IMR-90 (cell line): Measurements from ENCODE around the gene CCDC13. TPM values are rescaled to one million over a fixed set of nuclear protein-coding genes. Genes with fewer than 3 reads are reported as not detected.

Experiments used
- ATAC-seq: fragments of 200-7000 bp; cut with Tn5 transposase; 2 replicates; pipeline ENCODE4 v1.9.1; 2020; ENCODE audit warnings: low read depth, mild to moderate bottlenecking, moderate library complexity
- BruUV-seq: library from RNA; stranded (reverse); fragments of 400-500 nt; replicated peaks from 2 replicates; lab custom pipeline; 2021; lab: Mats Ljungman, UMichigan
- CTCF ChIA-PET: fragments of 300-600 bp; formaldehyde crosslinking; extraction: SDS; loops from one replicate; lab custom pipeline; 2021; ENCODE audit warnings: antibody characterized with exemption; lab: Yijun Ruan, JAX
- POLR2A ChIA-PET: fragments of 300-600 bp; sonication (Branson Sonifier 250); formaldehyde crosslinking; loops from one replicate; lab custom pipeline; 2022; ENCODE audit warnings: antibody characterized with exemption; ENCODE audit not compliant: unreplicated experiment; lab: Charles Lee
- DNase-seq: peaks from one replicate; pipeline ENCODE4 v3.0.0; 2013
- H2AFZ ChIP-seq: replicated peaks from 2 replicates; pipeline ENCODE3; 2013; ENCODE audit warnings: low read length, mild to moderate bottlenecking; ENCODE audit not compliant: poor library complexity
- H2AK5ac ChIP-seq: 2 replicates; pipeline ENCODE4 v1.6.1; 2013; ENCODE audit warnings: low read depth, low read length, inconsistent platforms
- H2AK9ac ChIP-seq: replicated peaks from 2 replicates; pipeline ENCODE3; 2013; ENCODE audit warnings: mild to moderate bottlenecking, low read depth, low read length, moderate library complexity; ENCODE audit not compliant: poor library complexity
- H2BK120ac ChIP-seq: 2 replicates; pipeline ENCODE4 v1.6.1; 2013; ENCODE audit warnings: low read depth, low read length, inconsistent platforms
- H2BK15ac ChIP-seq: 3 replicates; pipeline ENCODE4 v1.6.1; 2013; ENCODE audit warnings: low read depth, low read length, inconsistent platforms
- H2BK20ac ChIP-seq: 2 replicates; pipeline ENCODE4 v1.6.1; 2013; ENCODE audit warnings: low read depth, mild to moderate bottlenecking, inconsistent platforms, low read length, moderate library complexity
- H2BK5ac ChIP-seq: 2 replicates; pipeline ENCODE4 v1.6.1; 2013; ENCODE audit warnings: mild to moderate bottlenecking, low read depth, low read length, inconsistent platforms; ENCODE audit not compliant: poor library complexity, severe bottlenecking
- H3K14ac ChIP-seq: replicated peaks from 2 replicates; pipeline ENCODE4 v1.6.1; 2013; ENCODE audit warnings: low read depth, low read length, inconsistent platforms
- H3K18ac ChIP-seq: 2 replicates; pipeline ENCODE4 v1.6.1; 2013; ENCODE audit warnings: low read depth, low read length, control low read depth
- H3K23ac ChIP-seq: 2 replicates; pipeline ENCODE4 v1.6.1; 2013; ENCODE audit warnings: low read depth, low read length, inconsistent platforms
- H3K27ac ChIP-seq: 2 replicates; pipeline ENCODE4 v1.5.1; 2013; ENCODE audit warnings: mild to moderate bottlenecking, control low read depth, low read length; ENCODE audit not compliant: insufficient read depth
- H3K27me3 ChIP-seq: 2 replicates; pipeline ENCODE4 v1.6.1; 2013; ENCODE audit warnings: low read length; ENCODE audit not compliant: control insufficient read depth, insufficient read depth
- H3K36me3 ChIP-seq: 2 replicates; pipeline ENCODE4 v1.6.1; 2013; ENCODE audit warnings: low read length, mixed read lengths; ENCODE audit not compliant: control insufficient read depth, insufficient read depth
- H3K4ac ChIP-seq: 2 replicates; pipeline ENCODE4 v1.6.1; 2013; ENCODE audit warnings: low read depth, low read length, inconsistent platforms
- H3K4me1 ChIP-seq: 2 replicates; pipeline ENCODE4 v1.6.1; 2013; ENCODE audit warnings: low read length, mixed read lengths; ENCODE audit not compliant: control insufficient read depth, insufficient read depth
- H3K4me2 ChIP-seq: 2 replicates; pipeline ENCODE4 v1.6.1; 2013; ENCODE audit warnings: low read depth, mild to moderate bottlenecking, control low read depth, low read length, moderate library complexity
- H3K4me3 ChIP-seq: 2 replicates; pipeline ENCODE4 v1.5.1; 2013; ENCODE audit warnings: low read depth, mild to moderate bottlenecking, control low read depth, low read length, moderate library complexity; ENCODE audit not compliant: insufficient read depth
- H3K56ac ChIP-seq: 2 replicates; pipeline ENCODE4 v1.6.1; 2013; ENCODE audit warnings: low read length, inconsistent platforms; ENCODE audit not compliant: insufficient read depth; ENCODE audit errors: extremely low read depth
- H3K79me1 ChIP-seq, 2 experiments: 2 replicates each; pipeline ENCODE4 v1.6.1; 2013; ENCODE audit warnings: low read length in 2 of 2, inconsistent platforms in 1 of 2, low read depth in 1 of 2
- H3K9ac ChIP-seq: 2 replicates; pipeline ENCODE4 v1.6.1; 2013; ENCODE audit warnings: low read depth, low read length, control low read depth
- H3K9me1 ChIP-seq: 2 replicates; pipeline ENCODE4 v1.6.1; 2013; ENCODE audit warnings: low read length, inconsistent platforms; ENCODE audit not compliant: insufficient read depth
- H3K9me3 ChIP-seq: 2 replicates; pipeline ENCODE4 v1.6.1; 2013; ENCODE audit warnings: low read length; ENCODE audit not compliant: control insufficient read depth, insufficient read depth
- H4K20me1 ChIP-seq: 2 replicates; pipeline ENCODE4 v1.6.1; 2013; ENCODE audit warnings: low read length, inconsistent platforms; ENCODE audit not compliant: insufficient read depth
- H4K5ac ChIP-seq: 2 replicates; pipeline ENCODE4 v1.6.1; 2013; ENCODE audit warnings: mild to moderate bottlenecking, low read depth, low read length, control low read depth
- H4K8ac ChIP-seq, 2 experiments: 2 replicates each; pipeline ENCODE4 v1.6.1; 2013; ENCODE audit warnings: low read depth in 2 of 2, low read length in 2 of 2, control low read depth in 1 of 2, inconsistent platforms in 1 of 2
- H4K91ac ChIP-seq: 2 replicates; pipeline ENCODE4 v1.6.1; 2013; ENCODE audit warnings: low read depth, low read length, inconsistent platforms; ENCODE audit not compliant: insufficient read depth
- CHD1 ChIP-seq: IDR thresholded peaks from 2 replicates; pipeline ENCODE4 v1.6.1; 2012; ENCODE audit warnings: low read depth, low read length, improper control_type of control experiment
- FOS ChIP-seq: fragments of 150-350 bp; IDR thresholded peaks from 2 replicates; pipeline ENCODE4 v1.6.1; 2016; ENCODE audit warnings: low read depth, low read length
- MAFK ChIP-seq: IDR thresholded peaks from 2 replicates; pipeline ENCODE4 v1.6.1; 2012; ENCODE audit warnings: low read depth, low read length, improper control_type of control experiment
- MAZ ChIP-seq: IDR thresholded peaks from 2 replicates; pipeline ENCODE4 v1.6.1; 2012; ENCODE audit warnings: low read depth, mild to moderate bottlenecking, low read length, improper control_type of control experiment, moderate library complexity, borderline replicate concordance
- RCOR1 ChIP-seq: IDR thresholded peaks from 2 replicates; pipeline ENCODE4 v1.6.1; 2012; ENCODE audit warnings: mild to moderate bottlenecking, low read length, improper control_type of control experiment; ENCODE audit not compliant: insufficient replicate concordance
- SMC3 ChIP-seq: fragments of 150-350 bp; IDR thresholded peaks from 2 replicates; pipeline ENCODE4 v1.6.1; 2016; ENCODE audit warnings: low read depth, mild to moderate bottlenecking, antibody characterized with exemption, low read length, moderate library complexity
- WGBS, 2 experiments: methylation state at CpG; one replicate each; pipeline versions ENCODE4 v1.1.5 to v1.1.7; 2013; ENCODE audit warnings: missing lambda C conversion rate in 2 of 2; ENCODE audit not compliant: insufficient read length in 1 of 2; ENCODE audit errors: extremely low coverage in 2 of 2; 5-methylcytosine and 5-hydroxymethylcytosine counted together
- dilution Hi-C: fragments of 300-500 bp; cut with HindIII; formaldehyde crosslinking; loops from one replicate; pipeline ENCODE4 v1.14.3; 2018; ENCODE audit warnings: low sequenced_read_pairs; ENCODE audit not compliant: unreplicated experiment
- in situ Hi-C: fragments of 300-500 bp; cut with MboI; formaldehyde crosslinking; loops from 3 replicates; pipeline ENCODE4 v1.14.3; 2019; ENCODE audit warnings: low sequenced_read_pairs, inconsistent platforms, mixed read lengths
- intact Hi-C: fragments of 100-400 bp; cut with micrococcal nuclease; formaldehyde crosslinking; loops from 2 replicates; pipeline ENCODE4 v1.10.0; 2022
- polyA plus RNA-seq, 3 experiments: library from polyadenylated mRNA; depleted of rRNA; stranded (reverse); fragments of >200 nt; gene quantifications; 2 replicates each; pipeline ENCODE4 v1.2.3, GENCODE V29; 2012; ENCODE audit warnings: low replicate concordance in 1 of 3
- total RNA-seq: library from RNA; depleted of rRNA; stranded (reverse); fragments of >200 nt; gene quantifications from 2 replicates; pipeline ENCODE4 v1.2.3, GENCODE V29; 2012
- TF ChIP-seq, protein P1 (sequence below): conservative IDR thresholded peaks from 2 replicates; pipeline ENCODE4 v1.5.1; 2012; ENCODE audit warnings: mild to moderate bottlenecking, low read depth, low read length, improper control_type of control experiment
- TF ChIP-seq, protein P2 (sequence below): fragments of 150-350 bp; IDR thresholded peaks from 2 replicates; pipeline ENCODE4 v1.6.1; 2017; ENCODE audit warnings: mild to moderate bottlenecking, antibody characterized with exemption, low read length, low read depth
- TF ChIP-seq, protein P3 (sequence below): fragments of 150-350 bp; IDR thresholded peaks from 2 replicates; pipeline ENCODE4 v1.6.1; 2016; ENCODE audit warnings: low read depth, mild to moderate bottlenecking, low read length, moderate library complexity, borderline replicate concordance

Gene CCDC13
- total and polyA plus RNA-seq, 2 of the 4 experiments (the other 2 are of a cell fraction), result 0.18 to 0.19 TPM

DNA sequence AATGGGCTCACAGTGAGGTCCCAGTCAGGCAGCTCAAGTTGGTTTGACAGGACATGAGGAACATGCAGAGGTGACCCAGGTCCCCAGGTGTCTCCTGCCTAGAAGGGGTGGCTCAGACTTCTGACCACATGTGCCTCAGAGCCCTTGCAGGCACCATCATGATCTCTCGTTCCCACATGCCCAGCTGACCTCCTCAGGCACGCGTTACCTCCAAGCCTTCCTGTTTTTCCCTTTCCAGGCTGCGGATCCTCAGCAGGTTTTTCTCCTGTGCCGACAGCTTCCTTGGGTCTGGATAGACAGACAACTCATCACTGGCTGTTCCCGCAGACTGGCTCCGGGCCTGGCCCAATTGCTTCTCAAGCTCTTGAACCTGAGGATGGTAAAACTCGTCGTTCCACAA is 30.4 kb downstream of the CCDC13 start:
- DNase-seq, result no peak
- peaks cover 12% of the 10 kb centered on the region for H3K4me1 ChIP-seq
- no peak overlapping the region for H4K8ac ChIP-seq
- no peak overlapping the region for H3K56ac ChIP-seq
- intact Hi-C loops (loop anchor here (5.0 kb wide), 1 partner anchor 160 kb away; the partner anchor contains the start of gene SEC22C), dilution Hi-C loops (no loop called here), in situ Hi-C loops (no loop called here)
- peaks cover 14% of the 10 kb centered on the region for H3K9me1 ChIP-seq
- H3K9ac ChIP-seq, result no peak overlapping the region
- ChIA-PET POLR2A (no interaction called here), CTCF (interaction anchor here (0.6 kb wide), 1 partner anchor 15 kb away, joined by 3 read pairs; no protein-coding TSS in a partner anchor)
- no peak overlapping the region for H2BK120ac ChIP-seq
- no peak overlapping the region for H4K5ac ChIP-seq
- no peak overlapping the region for H4K91ac ChIP-seq
- H3K9me3 ChIP-seq, result no peaks in the 10 kb centered on the region
- H3K36me3 ChIP-seq, result no peaks in the 10 kb centered on the region
- no peak overlapping the region for H3K27ac ChIP-seq
- H3K4me2 ChIP-seq, result no peak overlapping the region
- H3K27me3 ChIP-seq, result peaks cover 14% of the 10 kb centered on the region; the same call in 1 of the 2 replicates
- TF ChIP-seq CHD1 (no peak), FOS (no peak), MAZ (no peak), MAFK (no peak), RCOR1 (no peak), SMC3 (no peak)
- TF ChIP-seq, protein P1, sequence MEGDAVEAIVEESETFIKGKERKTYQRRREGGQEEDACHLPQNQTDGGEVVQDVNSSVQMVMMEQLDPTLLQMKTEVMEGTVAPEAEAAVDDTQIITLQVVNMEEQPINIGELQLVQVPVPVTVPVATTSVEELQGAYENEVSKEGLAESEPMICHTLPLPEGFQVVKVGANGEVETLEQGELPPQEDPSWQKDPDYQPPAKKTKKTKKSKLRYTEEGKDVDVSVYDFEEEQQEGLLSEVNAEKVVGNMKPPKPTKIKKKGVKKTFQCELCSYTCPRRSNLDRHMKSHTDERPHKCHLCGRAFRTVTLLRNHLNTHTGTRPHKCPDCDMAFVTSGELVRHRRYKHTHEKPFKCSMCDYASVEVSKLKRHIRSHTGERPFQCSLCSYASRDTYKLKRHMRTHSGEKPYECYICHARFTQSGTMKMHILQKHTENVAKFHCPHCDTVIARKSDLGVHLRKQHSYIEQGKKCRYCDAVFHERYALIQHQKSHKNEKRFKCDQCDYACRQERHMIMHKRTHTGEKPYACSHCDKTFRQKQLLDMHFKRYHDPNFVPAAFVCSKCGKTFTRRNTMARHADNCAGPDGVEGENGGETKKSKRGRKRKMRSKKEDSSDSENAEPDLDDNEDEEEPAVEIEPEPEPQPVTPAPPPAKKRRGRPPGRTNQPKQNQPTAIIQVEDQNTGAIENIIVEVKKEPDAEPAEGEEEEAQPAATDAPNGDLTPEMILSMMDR, result no peak
- TF ChIP-seq, protein P2, sequence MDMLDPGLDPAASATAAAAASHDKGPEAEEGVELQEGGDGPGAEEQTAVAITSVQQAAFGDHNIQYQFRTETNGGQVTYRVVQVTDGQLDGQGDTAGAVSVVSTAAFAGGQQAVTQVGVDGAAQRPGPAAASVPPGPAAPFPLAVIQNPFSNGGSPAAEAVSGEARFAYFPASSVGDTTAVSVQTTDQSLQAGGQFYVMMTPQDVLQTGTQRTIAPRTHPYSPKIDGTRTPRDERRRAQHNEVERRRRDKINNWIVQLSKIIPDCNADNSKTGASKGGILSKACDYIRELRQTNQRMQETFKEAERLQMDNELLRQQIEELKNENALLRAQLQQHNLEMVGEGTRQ, result no peak
- TF ChIP-seq, protein P3, sequence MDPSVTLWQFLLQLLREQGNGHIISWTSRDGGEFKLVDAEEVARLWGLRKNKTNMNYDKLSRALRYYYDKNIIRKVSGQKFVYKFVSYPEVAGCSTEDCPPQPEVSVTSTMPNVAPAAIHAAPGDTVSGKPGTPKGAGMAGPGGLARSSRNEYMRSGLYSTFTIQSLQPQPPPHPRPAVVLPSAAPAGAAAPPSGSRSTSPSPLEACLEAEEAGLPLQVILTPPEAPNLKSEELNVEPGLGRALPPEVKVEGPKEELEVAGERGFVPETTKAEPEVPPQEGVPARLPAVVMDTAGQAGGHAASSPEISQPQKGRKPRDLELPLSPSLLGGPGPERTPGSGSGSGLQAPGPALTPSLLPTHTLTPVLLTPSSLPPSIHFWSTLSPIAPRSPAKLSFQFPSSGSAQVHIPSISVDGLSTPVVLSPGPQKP, result no peak
- H3K14ac ChIP-seq, result no peak overlapping the region
- no peak overlapping the region for H2BK20ac ChIP-seq
- WGBS, 2 experiments, result 89% methylated on average over 8 of the region's 9 CpGs; no CpG with 5 or more reads in 1 of the 2 experiments
- no peak overlapping the region for H3K23ac ChIP-seq
- no peak overlapping the region for H3K4ac ChIP-seq
- H2AK5ac ChIP-seq, result no peak overlapping the region
- H4K20me1 ChIP-seq, result peaks cover 9% of the 10 kb centered on the region
- no peak overlapping the region for H2BK15ac ChIP-seq
- H2BK5ac ChIP-seq, result no peak overlapping the region
- no peak for ATAC-seq
- no peak overlapping the region for H2AK9ac ChIP-seq
- no peak overlapping the region for H2AFZ ChIP-seq
- no peaks in the 10 kb centered on the region for H3K79me1 ChIP-seq
- no TSS peak for BruUV-seq
- H3K18ac ChIP-seq, result no peak overlapping the region
- H3K4me3 ChIP-seq, result no peak overlapping the region
